Mesodermal cell (in vitro differentiated cells): Measurements from ENCODE around the gene SEC31A.
A peak's percentile ranks its signal among the peaks of the same experiment; 100 is the strongest.
"Not testable (repeated sequence)": the region's sequence is repeated elsewhere in the genome, so short reads cannot be mapped to it uniquely, and the experiment has no call there.

Experiments
- H3K27ac ChIP-seq: 2 replicates; pipeline ENCODE4 v1.7.0; 2013; ENCODE audit warnings: mild to moderate bottlenecking, low read depth, low read length, moderate library complexity; ENCODE audit not compliant: severe bottlenecking
- H3K36me3 ChIP-seq: 2 replicates; pipeline ENCODE4 v1.7.1; 2013; ENCODE audit warnings: mild to moderate bottlenecking, low read length, moderate library complexity; ENCODE audit not compliant: control insufficient read depth, insufficient read depth
- H3K4me1 ChIP-seq: one replicate; pipeline ENCODE4 v1.7.1; 2013; ENCODE audit warnings: mild to moderate bottlenecking, low read length; ENCODE audit not compliant: insufficient read depth, control insufficient read depth, poor library complexity, severe bottlenecking
- H3K4me3 ChIP-seq: 2 replicates; pipeline ENCODE4 v1.7.0; 2013; ENCODE audit warnings: low read length, control low read depth, mild to moderate bottlenecking; ENCODE audit not compliant: insufficient read depth, poor library complexity, severe bottlenecking; ENCODE audit errors: extremely low read depth
- H3K9me3 ChIP-seq: 2 replicates; pipeline ENCODE4 v1.7.1; 2013; ENCODE audit warnings: mild to moderate bottlenecking, low read length, moderate library complexity; ENCODE audit not compliant: control insufficient read depth
- WGBS, 2 experiments: methylation state at CpG; one replicate each; pipeline ENCODE4 v1.1.5; 2013; ENCODE audit warnings: missing lambda C conversion rate in 2 of 2; ENCODE audit not compliant: insufficient coverage in 2 of 2; 5-methylcytosine and 5-hydroxymethylcytosine counted together

Gene SEC31A

GRCh38 chr4:82833060-82833459 lies 57.9 kb downstream of the SEC31A start:
- H3K36me3 ChIP-seq = peaks cover 71% of the 10 kb centered on the region
- H3K4me3 ChIP-seq, H3K9me3 ChIP-seq, H3K27ac ChIP-seq, H3K4me1 ChIP-seq: not testable (repeated sequence)
- WGBS, 2 experiments = 80% methylated on average over 1 of the region's 4 CpGs; no CpG with 5 or more reads in 1 of the 2 experiments

GRCh38 chr4:82825425-82825824 lies 65.5 kb downstream of the SEC31A start:
- no peak overlapping the region for H3K4me3 ChIP-seq
- no peak overlapping the region for H3K27ac ChIP-seq
- no peaks in the 10 kb centered on the region for H3K9me3 ChIP-seq
- H3K36me3 ChIP-seq = peaks cover 88% of the 10 kb centered on the region
- WGBS, 2 experiments = 98% methylated on average over 3 of the region's 3 CpGs
- no peaks in the 10 kb centered on the region for H3K4me1 ChIP-seq

- Histone ChIP-seq H3K4me3 (no peak overlapping the region), H3K36me3 (peaks cover 89% of the 10 kb centered on the region), H3K27ac (no peak overlapping the region), H3K4me1 (no peaks in the 10 kb centered on the region), H3K9me3 (no peaks in the 10 kb centered on the region)
- 80 to 93% methylated on average over 1 to 4 of the region's 5 CpGs for WGBS, 2 experiments
These were observed 67.9 kb downstream of the SEC31A start for GRCh38 chr4:82823062-82823461.

GRCh38 chr4:82820689-82821088 lies 70.3 kb downstream of the SEC31A start:
- Histone ChIP-seq H3K36me3 (peaks cover 78% of the 10 kb centered on the region), H3K27ac (no peak overlapping the region), H3K4me1 (no peaks in the 10 kb centered on the region), H3K4me3 (no peak overlapping the region), H3K9me3 (no peaks in the 10 kb centered on the region)
- WGBS, 2 experiments = no CpG with 5 or more reads among the region's 2 CpGs

- H3K4me1 ChIP-seq = no peaks in the 10 kb centered on the region
- no CpG with 5 or more reads among the region's 2 CpGs for WGBS, 2 experiments
- peaks cover 61% of the 10 kb centered on the region for H3K36me3 ChIP-seq
- no peak overlapping the region for H3K27ac ChIP-seq
- H3K4me3 ChIP-seq = no peak overlapping the region
- no peaks in the 10 kb centered on the region for H3K9me3 ChIP-seq
These were observed 72.0 kb downstream of the SEC31A start for GRCh38 chr4:82818664-82819662.

GRCh38 chr4:82816874-82817273 lies 74.1 kb downstream of the SEC31A start:
- WGBS, 2 experiments = 98 to 100% methylated on average over 4 to 5 of the region's 6 CpGs
- peaks cover 46% of the 10 kb centered on the region for H3K36me3 ChIP-seq
- H3K9me3 ChIP-seq, H3K4me3 ChIP-seq, H3K27ac ChIP-seq, H3K4me1 ChIP-seq: not testable (repeated sequence)

GRCh38 chr4:82814034-82814433 lies 76.9 kb downstream of the SEC31A start:
- Histone ChIP-seq H3K9me3 (no peaks in the 10 kb centered on the region), H3K27ac (no peak overlapping the region), H3K4me3 (no peak overlapping the region), H3K4me1 (no peaks in the 10 kb centered on the region), H3K36me3 (peaks cover 21% of the 10 kb centered on the region)
- WGBS, 2 experiments = 67% methylated on average over 1 of the region's 1 CpG; no CpG with 5 or more reads in 1 of the 2 experiments

GRCh38 chr4:82811838-82812341 lies 79.1 kb downstream of the SEC31A start:
- H3K4me1 ChIP-seq = no peaks in the 10 kb centered on the region
- WGBS, 2 experiments = 20 to 51% methylated on average over 1 to 2 of the region's 6 CpGs
- no peaks in the 10 kb centered on the region for H3K9me3 ChIP-seq
- H3K36me3 ChIP-seq = peaks cover under 1% of the 10 kb centered on the region
- H3K4me3 ChIP-seq = no peak overlapping the region
- peak overlapping the region; percentile 81 for H3K27ac ChIP-seq

GRCh38 chr4:82811392-82811791 lies 79.6 kb downstream of the SEC31A start:
- Histone ChIP-seq H3K36me3 (no peaks in the 10 kb centered on the region), H3K4me3 (no peak overlapping the region), H3K9me3 (no peaks in the 10 kb centered on the region), H3K27ac (no peak overlapping the region), H3K4me1 (no peaks in the 10 kb centered on the region)
- no CpG with 5 or more reads among the region's 1 CpG for WGBS, 2 experiments

GRCh38 chr4:82810176-82810575 lies 80.8 kb downstream of the SEC31A start:
- Histone ChIP-seq H3K36me3 (no peaks in the 10 kb centered on the region), H3K27ac (no peak overlapping the region), H3K4me1 (no peaks in the 10 kb centered on the region), H3K9me3 (no peaks in the 10 kb centered on the region), H3K4me3 (no peak overlapping the region)
- WGBS, 2 experiments = 57 to 78% methylated on average over 1 to 2 of the region's 4 CpGs

GRCh38 chr4:82809619-82810018 lies 81.3 kb downstream of the SEC31A start:
- Histone ChIP-seq H3K4me3 (no peak overlapping the region), H3K36me3 (no peaks in the 10 kb centered on the region), H3K27ac (no peak overlapping the region), H3K4me1 (no peaks in the 10 kb centered on the region), H3K9me3 (no peaks in the 10 kb centered on the region)
